Thyroid gland (tissue), 4 donors: Measurements from ENCODE around the gene ARMH4. TPM values are rescaled to one million over a fixed set of nuclear protein-coding genes. Genes with fewer than 3 reads are reported as not detected.

Experiments
- DNase-seq, 2 donors: peaks; one replicate each; pipeline ENCODE4 v3.0.0-alpha.2; 2019
- H3K27ac ChIP-seq, 3 donors: fragments of 200-600 bp; sonication (generic); 1 replicate in 2 of 3; 2 replicates in 1 of 3; pipeline ENCODE4 v1.5.1; 2016 to 2019; ENCODE audit warnings: mild to moderate bottlenecking in 1 of 3, moderate library complexity in 1 of 3
- H3K27me3 ChIP-seq: fragments of 200-600 bp; sonication (generic); one replicate; pipeline ENCODE4 v1.5.1; 2019
- H3K36me3 ChIP-seq, 2 donors: fragments of 200-600 bp; sonication (generic); one replicate each; pipeline ENCODE4 v1.5.1; 2016 to 2019
- H3K4me1 ChIP-seq, 2 donors: fragments of 200-600 bp; sonication (generic); one replicate each; pipeline ENCODE4 v1.5.1; 2017 to 2019
- H3K4me3 ChIP-seq, 3 donors: fragments of 200-600 bp; sonication (generic); replicated peaks in 1 of 3; 1 replicate in 2 of 3; 2 replicates in 1 of 3; pipeline ENCODE4 v1.5.1; 2016; ENCODE audit warnings: mild to moderate bottlenecking in 1 of 3
- H3K9me3 ChIP-seq: fragments of 200-600 bp; sonication (generic); one replicate; pipeline ENCODE4 v1.5.1; 2017
- POLR2A ChIP-seq, 2 donors: fragments of 450-650 bp; IDR thresholded peaks; one replicate each; pipeline ENCODE4 v1.6.1; 2017; ENCODE audit warnings: antibody characterized with exemption in 2 of 2, mild to moderate bottlenecking in 2 of 2, moderate library complexity in 1 of 2
- WGBS, 2 donors: methylation state at CpG; one replicate each; pipeline ENCODE4 v1.1.5; 2017; 5-methylcytosine and 5-hydroxymethylcytosine counted together
- intact Hi-C: fragments of 100-400 bp; cut with DNase I; formaldehyde crosslinking; loops from one replicate; pipeline ENCODE4 v1.15.1; 2023
- total RNA-seq, 4 donors: library from RNA; depleted of rRNA; stranded (reverse); fragments of >200 nt; gene quantifications; one replicate each; pipeline ENCODE4 v1.2.3, GENCODE V29; 2016
- TF ChIP-seq, protein P1 (sequence below), 6 experiments: fragments of 200-600 bp in 3 of 6; fragments of 450-650 bp in 3 of 6; sonication (generic) in 3 of 6; IDR thresholded peaks; one replicate each; pipeline ENCODE4 v1.5.1; 2016 to 2019; ENCODE audit warnings: antibody characterized with exemption in 6 of 6, mild to moderate bottlenecking in 2 of 6, inconsistent platforms in 1 of 6, moderate library complexity in 1 of 6

The ARMH4 gene
- total RNA-seq, 4 donors from 2014 or later: 4.2 to 7.5 (median 7.0) TPM

DNA sequence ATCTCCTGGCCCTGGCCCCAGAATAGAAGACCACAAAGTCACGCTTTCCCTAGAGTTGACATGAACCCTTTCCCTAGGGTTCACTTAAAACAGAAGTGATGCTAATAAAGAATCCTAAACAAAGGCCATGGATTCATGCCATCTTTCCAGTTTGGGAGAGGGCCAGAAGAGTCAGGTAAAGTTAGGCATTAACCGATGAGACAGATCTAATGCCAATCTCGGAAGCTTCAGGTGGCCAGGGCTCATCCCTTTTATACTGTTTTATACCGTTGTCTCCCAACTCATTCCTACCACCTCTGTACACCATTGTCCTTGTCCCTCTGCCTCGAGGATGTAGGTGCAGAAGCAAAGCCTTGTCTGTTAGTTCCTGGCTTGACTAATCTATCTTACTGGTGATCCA lies 25.1 kb upstream of the ARMH4 start:
- no peaks in the 10 kb centered on the region for H3K27me3 ChIP-seq
- no peak overlapping the region for H3K4me3 ChIP-seq
- H3K9me3 ChIP-seq: no peaks in the 10 kb centered on the region
- no peaks in the 10 kb centered on the region for H3K36me3 ChIP-seq
- WGBS, 2 donors: 82 to 86% methylated on average over 5 of the region's 5 CpGs
- intact Hi-C loops: no loop called here
- no peak for TF ChIP-seq POLR2A (IDR thresholded peaks at IDR 0.05)
- TF ChIP-seq, protein P1, sequence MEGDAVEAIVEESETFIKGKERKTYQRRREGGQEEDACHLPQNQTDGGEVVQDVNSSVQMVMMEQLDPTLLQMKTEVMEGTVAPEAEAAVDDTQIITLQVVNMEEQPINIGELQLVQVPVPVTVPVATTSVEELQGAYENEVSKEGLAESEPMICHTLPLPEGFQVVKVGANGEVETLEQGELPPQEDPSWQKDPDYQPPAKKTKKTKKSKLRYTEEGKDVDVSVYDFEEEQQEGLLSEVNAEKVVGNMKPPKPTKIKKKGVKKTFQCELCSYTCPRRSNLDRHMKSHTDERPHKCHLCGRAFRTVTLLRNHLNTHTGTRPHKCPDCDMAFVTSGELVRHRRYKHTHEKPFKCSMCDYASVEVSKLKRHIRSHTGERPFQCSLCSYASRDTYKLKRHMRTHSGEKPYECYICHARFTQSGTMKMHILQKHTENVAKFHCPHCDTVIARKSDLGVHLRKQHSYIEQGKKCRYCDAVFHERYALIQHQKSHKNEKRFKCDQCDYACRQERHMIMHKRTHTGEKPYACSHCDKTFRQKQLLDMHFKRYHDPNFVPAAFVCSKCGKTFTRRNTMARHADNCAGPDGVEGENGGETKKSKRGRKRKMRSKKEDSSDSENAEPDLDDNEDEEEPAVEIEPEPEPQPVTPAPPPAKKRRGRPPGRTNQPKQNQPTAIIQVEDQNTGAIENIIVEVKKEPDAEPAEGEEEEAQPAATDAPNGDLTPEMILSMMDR (IDR thresholded peaks at IDR 0.05): no peak
- DNase-seq: no peak
- H3K27ac ChIP-seq: no peak overlapping the region
- no peaks in the 10 kb centered on the region for H3K4me1 ChIP-seq

DNA sequence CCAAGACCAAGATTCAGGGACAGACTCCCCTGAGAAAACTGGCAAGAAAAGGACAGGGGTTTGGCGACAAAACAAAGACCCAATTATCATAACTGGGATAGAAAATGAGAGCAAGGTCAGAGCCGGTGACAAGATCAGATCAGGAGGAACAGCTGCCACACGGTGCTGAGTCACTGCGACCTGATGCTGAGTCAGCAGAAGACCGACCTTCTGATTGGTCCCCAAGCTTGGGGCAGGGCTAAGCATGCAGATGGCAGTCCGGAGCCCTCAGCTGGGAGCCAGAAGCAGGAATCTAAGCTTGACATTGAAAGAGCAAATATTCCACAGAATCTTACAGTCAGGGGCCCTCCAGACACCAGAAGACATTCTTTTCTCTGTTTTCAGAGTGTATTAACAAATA lies 19.1 kb upstream of the ARMH4 start:
- H3K36me3 ChIP-seq: no peaks in the 10 kb centered on the region
- WGBS, 2 donors: 26 to 27% methylated on average over 6 of the region's 6 CpGs
- peak; percentile 88 to 92 for DNase-seq
- H3K27ac ChIP-seq: no peak overlapping the region
- no peaks in the 10 kb centered on the region for H3K27me3 ChIP-seq
- TF ChIP-seq, protein P1 (IDR thresholded peaks at IDR 0.05): no peak
- TF ChIP-seq POLR2A (IDR thresholded peaks at IDR 0.05): peak in 1 of 2 donors; percentile 44
- H3K4me1 ChIP-seq: peaks cover 0 to 6% of the 10 kb centered on the region in 2 donors
- intact Hi-C loops: no loop called here
- H3K4me3 ChIP-seq: no peak overlapping the region
- no peaks in the 10 kb centered on the region for H3K9me3 ChIP-seq

- no peaks in the 10 kb centered on the region for H3K36me3 ChIP-seq
- no peaks in the 10 kb centered on the region for H3K27me3 ChIP-seq
- H3K9me3 ChIP-seq: no peaks in the 10 kb centered on the region
- no peak overlapping the region for H3K4me3 ChIP-seq
- intact Hi-C loops: loop anchor here (5.0 kb wide), 1 partner anchor 56 kb away; no protein-coding TSS in a partner anchor
- TF ChIP-seq, protein P1 (IDR thresholded peaks at IDR 0.05): no peak
- no peak for TF ChIP-seq POLR2A (IDR thresholded peaks at IDR 0.05)
- 62 to 78% methylated on average over 5 of the region's 5 CpGs for WGBS, 2 donors
- no peak overlapping the region for H3K27ac ChIP-seq
- no peak for DNase-seq
- H3K4me1 ChIP-seq: peaks cover 0 to 6% of the 10 kb centered on the region in 2 donors
These were observed 15.9 kb upstream of the ARMH4 start for GRCh38 chr14:58167891-58168290.

GRCh38 chr14:58167057-58167456 lies 15.0 kb upstream of the ARMH4 start:
- Histone ChIP-seq H3K27ac (no peak overlapping the region), H3K36me3 (no peaks in the 10 kb centered on the region), H3K4me1 (peaks cover 0 to 6% of the 10 kb centered on the region in 2 donors), H3K9me3 (no peaks in the 10 kb centered on the region), H3K4me3 (no peak overlapping the region), H3K27me3 (no peaks in the 10 kb centered on the region)
- no peak for DNase-seq
- WGBS, 2 donors: 40% methylated on average over 1 of the region's 1 CpG
- TF ChIP-seq POLR2A (IDR thresholded peaks at IDR 0.05): no peak
- TF ChIP-seq, protein P1 (IDR thresholded peaks at IDR 0.05): no peak
- intact Hi-C loops: loop anchor here (5.0 kb wide), 1 partner anchor 55 kb away; no protein-coding TSS in a partner anchor

DNA sequence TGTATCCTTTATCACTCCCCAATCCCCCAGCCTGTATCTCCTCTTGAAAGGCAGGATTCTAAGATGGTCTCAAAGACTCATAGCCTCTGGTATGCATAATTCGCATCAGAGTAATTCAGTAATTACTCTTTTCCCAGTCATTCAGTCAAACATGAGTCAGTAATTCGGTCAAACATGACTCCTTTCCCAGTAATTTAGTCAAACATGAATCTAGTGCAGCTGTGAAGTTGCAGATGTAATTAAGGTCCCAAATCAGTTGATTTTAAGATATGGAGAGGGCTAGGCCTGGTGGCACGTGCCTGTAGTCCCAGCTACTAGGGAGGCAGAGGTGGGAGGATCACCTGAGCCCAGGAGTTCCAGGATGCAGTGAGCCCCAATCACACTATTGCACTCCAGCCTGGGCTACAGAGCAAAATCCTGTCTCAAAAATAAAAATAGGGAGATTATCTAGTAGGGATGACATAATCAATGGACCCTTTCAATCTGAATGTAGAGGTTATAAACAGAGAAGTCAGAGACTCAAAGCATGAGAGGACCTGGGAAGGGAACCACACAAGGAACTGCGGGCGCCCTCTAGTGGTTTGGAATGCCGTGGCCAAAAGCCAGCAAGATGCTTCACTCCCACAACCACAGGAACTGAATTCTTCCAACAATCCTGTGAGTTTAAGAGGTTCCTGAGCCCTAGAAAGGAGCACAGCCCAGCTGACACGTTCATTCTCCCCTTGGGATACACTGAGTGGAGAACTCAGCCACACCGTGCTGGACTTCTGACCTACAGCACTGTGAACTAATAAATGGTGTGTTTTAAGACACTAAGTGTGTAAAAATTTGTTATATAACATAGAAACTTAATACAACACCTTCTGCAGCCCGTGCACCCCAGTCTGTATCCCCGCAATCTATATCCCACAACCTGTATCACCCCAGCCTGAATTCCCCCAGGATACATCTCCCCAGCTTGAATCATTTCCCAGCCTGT lies 14.3 kb upstream of the ARMH4 start:
- intact Hi-C loops: loop anchor here (5.0 kb wide), 1 partner anchor 54 kb away; no protein-coding TSS in a partner anchor
- WGBS, 2 donors: 39% methylated on average over 10 of the region's 10 CpGs

More for the DNA sequence above, 14.3 kb upstream of the ARMH4 start:
- H3K4me1 ChIP-seq: peaks cover 0 to 6% of the 10 kb centered on the region in 2 donors
- H3K36me3 ChIP-seq: no peaks in the 10 kb centered on the region
- no peak overlapping the region for H3K27ac ChIP-seq
- no peaks in the 10 kb centered on the region for H3K9me3 ChIP-seq
- TF ChIP-seq, protein P1 (IDR thresholded peaks at IDR 0.05): peak; percentile 64 to 88 (median 70)
- no peak for TF ChIP-seq POLR2A (IDR thresholded peaks at IDR 0.05)
- H3K4me3 ChIP-seq: no peak overlapping the region
- H3K27me3 ChIP-seq: no peaks in the 10 kb centered on the region
- peak; percentile 89 to 91 for DNase-seq
